ENCODE results near the gene PI16.

DNA sequence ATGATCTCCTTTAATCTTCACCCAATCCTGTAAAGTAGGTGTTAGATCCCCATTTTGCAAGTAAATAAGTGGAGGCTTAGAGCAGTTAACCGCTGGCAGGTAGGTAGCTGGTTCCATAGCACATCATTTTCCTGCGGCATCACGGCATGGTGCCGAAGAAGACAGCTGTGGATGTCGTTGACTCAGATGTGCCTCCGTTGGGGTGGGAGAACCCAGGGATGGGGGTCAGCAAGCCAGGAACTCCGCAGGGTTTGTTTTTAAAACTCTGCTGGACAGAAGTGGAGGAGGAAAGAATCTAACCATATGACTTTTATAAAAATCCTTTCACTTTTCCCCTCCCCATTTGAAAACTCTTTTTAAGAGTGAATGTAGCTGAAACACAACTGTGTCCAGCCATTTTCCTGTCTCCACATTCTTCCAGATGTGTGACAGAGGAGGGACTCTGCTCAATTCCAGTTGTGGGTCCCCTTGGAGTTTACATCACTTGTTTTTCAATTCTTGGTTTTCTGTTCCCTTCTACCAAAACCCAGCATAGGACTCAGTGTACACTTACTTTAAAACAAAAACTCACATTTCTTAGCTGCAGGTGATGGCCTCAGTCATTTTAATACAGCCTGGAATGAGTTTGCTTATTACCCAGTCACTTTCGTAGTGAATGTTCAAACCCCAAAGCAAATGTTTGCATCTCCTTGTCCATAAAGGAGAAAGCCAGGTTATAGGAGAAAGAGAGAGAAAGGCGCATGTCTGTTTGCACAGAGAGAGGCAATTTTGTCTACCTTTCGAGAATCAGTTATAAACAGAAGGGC lies 27.6 kb upstream of the PI16 start:
- TF ChIP-seq, protein P1, sequence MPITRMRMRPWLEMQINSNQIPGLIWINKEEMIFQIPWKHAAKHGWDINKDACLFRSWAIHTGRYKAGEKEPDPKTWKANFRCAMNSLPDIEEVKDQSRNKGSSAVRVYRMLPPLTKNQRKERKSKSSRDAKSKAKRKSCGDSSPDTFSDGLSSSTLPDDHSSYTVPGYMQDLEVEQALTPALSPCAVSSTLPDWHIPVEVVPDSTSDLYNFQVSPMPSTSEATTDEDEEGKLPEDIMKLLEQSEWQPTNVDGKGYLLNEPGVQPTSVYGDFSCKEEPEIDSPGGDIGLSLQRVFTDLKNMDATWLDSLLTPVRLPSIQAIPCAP (CRISPR knock-in tag; IDR thresholded peaks at IDR 0.05), result no peak
- TF ChIP-seq, protein P2, sequence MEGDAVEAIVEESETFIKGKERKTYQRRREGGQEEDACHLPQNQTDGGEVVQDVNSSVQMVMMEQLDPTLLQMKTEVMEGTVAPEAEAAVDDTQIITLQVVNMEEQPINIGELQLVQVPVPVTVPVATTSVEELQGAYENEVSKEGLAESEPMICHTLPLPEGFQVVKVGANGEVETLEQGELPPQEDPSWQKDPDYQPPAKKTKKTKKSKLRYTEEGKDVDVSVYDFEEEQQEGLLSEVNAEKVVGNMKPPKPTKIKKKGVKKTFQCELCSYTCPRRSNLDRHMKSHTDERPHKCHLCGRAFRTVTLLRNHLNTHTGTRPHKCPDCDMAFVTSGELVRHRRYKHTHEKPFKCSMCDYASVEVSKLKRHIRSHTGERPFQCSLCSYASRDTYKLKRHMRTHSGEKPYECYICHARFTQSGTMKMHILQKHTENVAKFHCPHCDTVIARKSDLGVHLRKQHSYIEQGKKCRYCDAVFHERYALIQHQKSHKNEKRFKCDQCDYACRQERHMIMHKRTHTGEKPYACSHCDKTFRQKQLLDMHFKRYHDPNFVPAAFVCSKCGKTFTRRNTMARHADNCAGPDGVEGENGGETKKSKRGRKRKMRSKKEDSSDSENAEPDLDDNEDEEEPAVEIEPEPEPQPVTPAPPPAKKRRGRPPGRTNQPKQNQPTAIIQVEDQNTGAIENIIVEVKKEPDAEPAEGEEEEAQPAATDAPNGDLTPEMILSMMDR (IDR thresholded peaks at IDR 0.05), result no peak
- TF ChIP-seq NR2C2 (CRISPR knock-in tag; IDR thresholded peaks at IDR 0.05) (no peak), IRF2 (CRISPR knock-in tag; IDR thresholded peaks at IDR 0.05; ENCODE audit: borderline replicate concordance, low read depth) (no peak), FOXP1 (CRISPR knock-in tag; IDR thresholded peaks at IDR 0.05; ENCODE audit: borderline replicate concordance) (no peak)
- TF ChIP-seq, protein P3, sequence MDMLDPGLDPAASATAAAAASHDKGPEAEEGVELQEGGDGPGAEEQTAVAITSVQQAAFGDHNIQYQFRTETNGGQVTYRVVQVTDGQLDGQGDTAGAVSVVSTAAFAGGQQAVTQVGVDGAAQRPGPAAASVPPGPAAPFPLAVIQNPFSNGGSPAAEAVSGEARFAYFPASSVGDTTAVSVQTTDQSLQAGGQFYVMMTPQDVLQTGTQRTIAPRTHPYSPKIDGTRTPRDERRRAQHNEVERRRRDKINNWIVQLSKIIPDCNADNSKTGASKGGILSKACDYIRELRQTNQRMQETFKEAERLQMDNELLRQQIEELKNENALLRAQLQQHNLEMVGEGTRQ (CRISPR knock-in tag; IDR thresholded peaks at IDR 0.05), result no peak
- TF ChIP-seq, protein P4, sequence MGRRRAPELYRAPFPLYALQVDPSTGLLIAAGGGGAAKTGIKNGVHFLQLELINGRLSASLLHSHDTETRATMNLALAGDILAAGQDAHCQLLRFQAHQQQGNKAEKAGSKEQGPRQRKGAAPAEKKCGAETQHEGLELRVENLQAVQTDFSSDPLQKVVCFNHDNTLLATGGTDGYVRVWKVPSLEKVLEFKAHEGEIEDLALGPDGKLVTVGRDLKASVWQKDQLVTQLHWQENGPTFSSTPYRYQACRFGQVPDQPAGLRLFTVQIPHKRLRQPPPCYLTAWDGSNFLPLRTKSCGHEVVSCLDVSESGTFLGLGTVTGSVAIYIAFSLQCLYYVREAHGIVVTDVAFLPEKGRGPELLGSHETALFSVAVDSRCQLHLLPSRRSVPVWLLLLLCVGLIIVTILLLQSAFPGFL (CRISPR knock-in tag; IDR thresholded peaks at IDR 0.05; ENCODE audit: borderline replicate concordance), result no peak
- TF ChIP-seq, protein P5, sequence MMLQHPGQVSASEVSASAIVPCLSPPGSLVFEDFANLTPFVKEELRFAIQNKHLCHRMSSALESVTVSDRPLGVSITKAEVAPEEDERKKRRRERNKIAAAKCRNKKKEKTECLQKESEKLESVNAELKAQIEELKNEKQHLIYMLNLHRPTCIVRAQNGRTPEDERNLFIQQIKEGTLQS (CRISPR knock-in tag; conservative IDR thresholded peaks at IDR 0.05), result no peak
